AG09319 (cell line): Measurements from ENCODE around the gene IER5L.

Source experiments
- DNase-seq: peaks from one replicate; pipeline ENCODE4 v3.0.0-alpha.2; 2010; ENCODE audit warnings: low read depth; ENCODE audit errors: extremely low read depth
- CTCF ChIP-seq: IDR thresholded peaks from 2 replicates; pipeline ENCODE4 v1.5.1; 2011; ENCODE audit warnings: low read depth, mild to moderate bottlenecking, inconsistent platforms, low read length, moderate library complexity

Gene IER5L

GRCh38 chr9:129178568-129179382 is 714 bp upstream of the IER5L start:
- no peak for DNase-seq
- no peak for TF ChIP-seq CTCF

GRCh38 chr9:129177443-129177790 is 644 bp downstream of the IER5L start:
- TF ChIP-seq CTCF = no peak
- no peak for DNase-seq

GRCh38 chr9:129176701-129177442 is 1.2 kb downstream of the IER5L start:
- TF ChIP-seq CTCF = no peak
- DNase-seq = no peak

- DNase-seq = peak; percentile 88
- no peak for TF ChIP-seq CTCF
Observed at GRCh38 chr9:129175825-129176633, 2.0 kb downstream of the IER5L start.

- TF ChIP-seq CTCF = no peak
- no peak for DNase-seq
Observed at GRCh38 chr9:129175515-129175824, 2.6 kb downstream of the IER5L start.

- TF ChIP-seq CTCF = no peak; the same call in none of the 2 replicates
- DNase-seq = peak; percentile 91
Observed at GRCh38 chr9:129174724-129175514, 3.1 kb downstream of the IER5L start.
